ENCODE results near the gene CSTPP1. TPM values are rescaled to one million over a fixed set of nuclear protein-coding genes. Genes with fewer than 3 reads are reported as not detected.

The CSTPP1 gene
- total and polyA plus RNA-seq, 2 donors (not counting 3 experiments of a cell fraction or from before 2014, with no cell fraction given): 25.9 to 38.2 TPM

DNA sequence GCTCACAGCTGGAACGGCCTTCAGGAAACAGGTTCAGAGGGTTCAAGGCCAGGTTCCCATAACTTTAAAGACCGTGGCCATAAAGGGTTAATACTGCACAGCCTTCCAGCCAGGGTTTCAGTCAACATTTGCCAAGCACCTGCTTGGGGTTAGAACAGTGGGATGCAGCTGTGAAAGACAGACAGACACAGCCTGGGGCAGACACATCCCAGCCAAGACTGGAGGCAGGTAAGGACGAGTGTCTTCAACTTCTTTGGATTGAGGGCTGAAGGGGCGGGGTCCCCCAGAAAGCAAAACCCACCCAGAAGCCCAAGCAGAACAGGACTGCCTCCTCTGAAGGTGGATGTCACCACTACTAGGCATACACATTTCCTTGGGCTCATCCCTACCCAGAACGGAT, 225.9 kb downstream of the CSTPP1 start:
- no peak for TF ChIP-seq MYC (IDR thresholded peaks at IDR 0.05; ENCODE audit: low read depth, low read length)
- TF ChIP-seq POLR2A (IDR thresholded peaks at IDR 0.05; ENCODE audit: low read depth, low read length): peak; percentile 40
- CTCF ChIA-PET: interaction anchor here (0.8 to 4.5 kb wide), 7 partner anchors 9 to 249 kb away, joined by 3 to 36 read pairs (median 4); no protein-coding TSS in a partner anchor
- POLR2A ChIA-PET: no interaction called here

DNA sequence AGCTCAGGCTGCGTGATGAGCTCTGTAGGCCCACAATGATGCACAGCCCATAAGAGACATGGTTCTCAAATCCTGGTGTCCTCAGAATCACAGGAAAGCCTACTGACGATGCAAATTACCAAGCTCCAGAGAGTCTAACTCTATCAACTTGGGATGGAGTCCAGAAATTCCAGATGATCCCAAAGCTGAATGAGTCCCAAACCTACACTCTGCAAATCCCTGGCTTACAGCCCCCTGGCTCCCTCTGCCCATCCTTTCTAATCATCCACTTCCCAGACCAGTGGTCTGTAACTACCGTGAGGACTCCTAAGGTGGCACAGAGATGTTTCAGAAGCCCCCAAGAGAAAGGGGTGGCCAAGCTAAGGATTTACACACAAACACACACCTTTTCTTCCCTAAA, 226.6 kb downstream of the CSTPP1 start:
- no peak for TF ChIP-seq POLR2AphosphoS5 (IDR thresholded peaks at IDR 0.05; ENCODE audit: insufficient read depth, low read depth, low read length)
- TF ChIP-seq MAX (IDR thresholded peaks at IDR 0.05; ENCODE audit: insufficient read depth, insufficient read length): no peak
- no peak for TF ChIP-seq EZH2 (IDR thresholded peaks at IDR 0.05; ENCODE audit: borderline replicate concordance, low read depth, low read length, severe bottlenecking)
- TF ChIP-seq GATA2 (IDR thresholded peaks at IDR 0.05; ENCODE audit: insufficient read depth, insufficient read length, low read depth, low read length): no peak
- no peak for TF ChIP-seq JUN (IDR thresholded peaks at IDR 0.05; ENCODE audit: borderline replicate concordance, insufficient read depth, insufficient read length, low read depth)
- no peak for TF ChIP-seq POLR2A (IDR thresholded peaks at IDR 0.05; ENCODE audit: low read depth, low read length)
- TF ChIP-seq MYC (IDR thresholded peaks at IDR 0.05; ENCODE audit: low read depth, low read length): no peak
- TF ChIP-seq FOS (IDR thresholded peaks at IDR 0.05; ENCODE audit: borderline replicate concordance, insufficient read depth, low read length): no peak
- TF ChIP-seq, protein P1, sequence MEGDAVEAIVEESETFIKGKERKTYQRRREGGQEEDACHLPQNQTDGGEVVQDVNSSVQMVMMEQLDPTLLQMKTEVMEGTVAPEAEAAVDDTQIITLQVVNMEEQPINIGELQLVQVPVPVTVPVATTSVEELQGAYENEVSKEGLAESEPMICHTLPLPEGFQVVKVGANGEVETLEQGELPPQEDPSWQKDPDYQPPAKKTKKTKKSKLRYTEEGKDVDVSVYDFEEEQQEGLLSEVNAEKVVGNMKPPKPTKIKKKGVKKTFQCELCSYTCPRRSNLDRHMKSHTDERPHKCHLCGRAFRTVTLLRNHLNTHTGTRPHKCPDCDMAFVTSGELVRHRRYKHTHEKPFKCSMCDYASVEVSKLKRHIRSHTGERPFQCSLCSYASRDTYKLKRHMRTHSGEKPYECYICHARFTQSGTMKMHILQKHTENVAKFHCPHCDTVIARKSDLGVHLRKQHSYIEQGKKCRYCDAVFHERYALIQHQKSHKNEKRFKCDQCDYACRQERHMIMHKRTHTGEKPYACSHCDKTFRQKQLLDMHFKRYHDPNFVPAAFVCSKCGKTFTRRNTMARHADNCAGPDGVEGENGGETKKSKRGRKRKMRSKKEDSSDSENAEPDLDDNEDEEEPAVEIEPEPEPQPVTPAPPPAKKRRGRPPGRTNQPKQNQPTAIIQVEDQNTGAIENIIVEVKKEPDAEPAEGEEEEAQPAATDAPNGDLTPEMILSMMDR (IDR thresholded peaks at IDR 0.05; ENCODE audit: extremely low read depth in 1 of 2, insufficient read depth in 1 of 2, low read depth in 1 of 2, low read length in 2 of 2): no peak
- Histone ChIP-seq H2AFZ (ENCODE audit: low read depth, low read length) (no peak overlapping the region), H3K4me3 (replicated peaks in 1 of 3; ENCODE audit: insufficient read depth in 1 of 3, low read depth in 1 of 3, low read length in 3 of 3) (no peak overlapping the region), H3K4me2 (ENCODE audit: insufficient read depth, low read length) (no peak overlapping the region), H3K4me1 (ENCODE audit: control insufficient read depth, extremely low read depth, insufficient read depth, low read length) (no peaks in the 10 kb centered on the region), H3K79me2 (ENCODE audit: control insufficient read depth, insufficient read depth, low read length) (peaks cover 2% of the 10 kb centered on the region), H3K27ac (ENCODE audit: insufficient read depth, low read depth, low read length) (no peak overlapping the region), H3K9me1 (replicated peaks; ENCODE audit: control insufficient read depth, extremely low read depth, insufficient read depth, low read length) (no peaks in the 10 kb centered on the region), H4K20me1 (replicated peaks; ENCODE audit: control insufficient read depth, extremely low read depth, insufficient read depth, low read length) (no peaks in the 10 kb centered on the region), H3K9me3 (replicated peaks; ENCODE audit: control insufficient read depth, insufficient read depth, low read length) (no peaks in the 10 kb centered on the region), H3K27me3 (ENCODE audit: control insufficient read depth in 2 of 2, insufficient read depth in 2 of 2, low read length in 2 of 2) (no peaks in the 10 kb centered on the region), H3K9ac (replicated peaks; ENCODE audit: extremely low read depth, insufficient read depth, low read length) (no peak overlapping the region), H3K36me3 (ENCODE audit: control insufficient read depth in 2 of 2, extremely low read depth in 1 of 2, insufficient read depth in 2 of 2, low read length in 2 of 2) (peaks cover 11 to 39% of the 10 kb centered on the region in 2 experiments)
- POLR2A ChIA-PET: no interaction called here
- CTCF ChIA-PET: interaction anchor here (0.7 to 4.5 kb wide), 9 partner anchors 9 to 291 kb away, joined by 3 to 36 read pairs (median 4); partner anchors contain the start of gene NR1H3
- no peak for FAIRE-seq
- dilution Hi-C loops (cut with MboI; ENCODE audit: extremely low pct_ligation_motif_present, low sequenced_read_pairs): no loop called here
- DNase-seq (ENCODE audit: low read depth, low spot score): no peak
- BruUV-seq (replicated peaks): no TSS peak
- intact Hi-C loops (cut with micrococcal nuclease): no loop called here

More for the DNA sequence above, 225.9 kb downstream of the CSTPP1 start:
- H3K4me1 ChIP-seq (ENCODE audit: control insufficient read depth, extremely low read depth, insufficient read depth, low read length): no peaks in the 10 kb centered on the region
- no peak overlapping the region for H3K27ac ChIP-seq (ENCODE audit: insufficient read depth, low read depth, low read length)
- H3K79me2 ChIP-seq (ENCODE audit: control insufficient read depth, insufficient read depth, low read length): no peaks in the 10 kb centered on the region
- H3K4me3 ChIP-seq (replicated peaks in 1 of 3; ENCODE audit: insufficient read depth in 1 of 3, low read depth in 1 of 3, low read length in 3 of 3): no peak overlapping the region
- no peaks in the 10 kb centered on the region for H3K9me3 ChIP-seq (replicated peaks; ENCODE audit: control insufficient read depth, insufficient read depth, low read length)
- intact Hi-C loops (cut with micrococcal nuclease): no loop called here
- no peaks in the 10 kb centered on the region for H3K9me1 ChIP-seq (replicated peaks; ENCODE audit: control insufficient read depth, extremely low read depth, insufficient read depth, low read length)
- H3K36me3 ChIP-seq (ENCODE audit: control insufficient read depth in 2 of 2, extremely low read depth in 1 of 2, insufficient read depth in 2 of 2, low read length in 2 of 2): peaks cover 11 to 32% of the 10 kb centered on the region in 2 experiments
- no peaks in the 10 kb centered on the region for H3K27me3 ChIP-seq (ENCODE audit: control insufficient read depth in 2 of 2, insufficient read depth in 2 of 2, low read length in 2 of 2)
- no peak for DNase-seq (ENCODE audit: low read depth, low spot score)
- H3K9ac ChIP-seq (replicated peaks; ENCODE audit: extremely low read depth, insufficient read depth, low read length): no peak overlapping the region
- no TSS peak for BruUV-seq (replicated peaks)
- no peak for FAIRE-seq
- dilution Hi-C loops (cut with MboI; ENCODE audit: extremely low pct_ligation_motif_present, low sequenced_read_pairs): no loop called here
- no peaks in the 10 kb centered on the region for H4K20me1 ChIP-seq (replicated peaks; ENCODE audit: control insufficient read depth, extremely low read depth, insufficient read depth, low read length)
- no peak overlapping the region for H3K4me2 ChIP-seq (ENCODE audit: insufficient read depth, low read length)
- H2AFZ ChIP-seq (ENCODE audit: low read depth, low read length): no peak overlapping the region

Measured in endothelial cell of umbilical vein (primary cell).